LNCAP (cell line): ENCODE results near the gene C9orf50.
A peak's percentile ranks its signal among the peaks of the same experiment; 100 is the strongest.

Experiments
- TF ChIP-seq, protein P1 (sequence below): fragments of 450-650 bp; IDR thresholded peaks from 2 replicates; pipeline ENCODE4 v1.5.1; 2017; ENCODE audit warnings: mild to moderate bottlenecking

The C9orf50 gene

DNA sequence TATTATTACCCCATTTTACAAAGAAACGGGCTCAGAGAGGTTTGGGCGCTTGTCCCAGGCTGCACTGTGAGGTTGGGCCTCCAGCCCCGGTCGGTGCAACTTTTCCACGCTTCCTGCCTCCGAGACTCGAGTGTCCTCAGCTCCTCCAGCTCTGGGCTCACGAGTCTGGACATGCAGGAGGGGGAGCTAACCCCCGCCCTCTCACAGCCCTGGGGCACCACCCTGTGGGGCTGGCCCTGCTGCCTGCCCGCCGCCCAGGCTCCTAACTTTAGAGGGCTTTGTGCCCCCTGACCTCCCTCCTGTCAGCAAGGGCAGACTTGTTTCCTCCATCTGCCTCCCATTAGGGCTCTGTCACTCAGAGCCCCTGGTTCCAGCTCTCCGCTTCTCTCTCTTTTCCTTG is 25.4 kb upstream of the C9orf50 start:
- TF ChIP-seq, protein P1, sequence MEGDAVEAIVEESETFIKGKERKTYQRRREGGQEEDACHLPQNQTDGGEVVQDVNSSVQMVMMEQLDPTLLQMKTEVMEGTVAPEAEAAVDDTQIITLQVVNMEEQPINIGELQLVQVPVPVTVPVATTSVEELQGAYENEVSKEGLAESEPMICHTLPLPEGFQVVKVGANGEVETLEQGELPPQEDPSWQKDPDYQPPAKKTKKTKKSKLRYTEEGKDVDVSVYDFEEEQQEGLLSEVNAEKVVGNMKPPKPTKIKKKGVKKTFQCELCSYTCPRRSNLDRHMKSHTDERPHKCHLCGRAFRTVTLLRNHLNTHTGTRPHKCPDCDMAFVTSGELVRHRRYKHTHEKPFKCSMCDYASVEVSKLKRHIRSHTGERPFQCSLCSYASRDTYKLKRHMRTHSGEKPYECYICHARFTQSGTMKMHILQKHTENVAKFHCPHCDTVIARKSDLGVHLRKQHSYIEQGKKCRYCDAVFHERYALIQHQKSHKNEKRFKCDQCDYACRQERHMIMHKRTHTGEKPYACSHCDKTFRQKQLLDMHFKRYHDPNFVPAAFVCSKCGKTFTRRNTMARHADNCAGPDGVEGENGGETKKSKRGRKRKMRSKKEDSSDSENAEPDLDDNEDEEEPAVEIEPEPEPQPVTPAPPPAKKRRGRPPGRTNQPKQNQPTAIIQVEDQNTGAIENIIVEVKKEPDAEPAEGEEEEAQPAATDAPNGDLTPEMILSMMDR: no peak

DNA sequence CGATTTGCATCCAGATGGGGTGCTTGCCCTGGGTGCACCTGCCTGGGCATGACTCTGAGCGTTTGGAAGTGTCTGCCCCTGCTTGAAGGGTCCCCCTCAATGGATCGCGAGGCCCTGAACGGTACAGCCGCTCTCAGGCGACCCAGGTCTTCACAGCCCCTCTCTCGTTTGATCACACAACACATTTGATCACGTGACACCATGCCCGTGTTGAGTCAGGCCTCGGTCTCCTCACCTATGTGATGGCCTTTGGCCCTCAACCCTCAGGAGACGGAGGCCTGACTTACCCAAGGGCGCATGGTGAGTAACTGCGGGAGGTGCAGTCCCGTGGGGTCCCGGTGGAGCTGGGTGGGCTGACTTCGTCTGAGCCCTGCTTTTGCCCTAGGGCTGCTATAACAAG is 24.0 kb upstream of the C9orf50 start:
- TF ChIP-seq, protein P1: no peak

DNA sequence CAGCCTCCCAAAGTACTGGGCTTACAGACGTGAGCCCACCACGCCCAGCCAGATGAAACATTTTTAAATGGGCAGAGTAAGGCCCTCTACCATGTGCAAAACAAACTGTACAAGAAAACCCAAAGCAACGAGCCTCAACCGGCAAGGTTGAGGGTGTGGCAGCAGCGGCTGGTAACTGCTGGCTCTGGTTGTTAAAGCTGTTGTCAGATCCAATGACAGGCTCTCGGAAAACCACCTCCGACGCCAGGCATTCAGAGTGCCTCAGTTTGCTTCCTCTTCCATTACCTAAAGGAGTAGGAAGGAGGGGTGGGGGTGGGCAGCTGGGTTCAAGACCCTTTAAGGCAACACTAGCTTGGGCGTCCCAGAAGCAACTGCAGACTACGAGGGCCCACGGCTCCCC is 23.5 kb upstream of the C9orf50 start:
- TF ChIP-seq, protein P1: no peak

DNA sequence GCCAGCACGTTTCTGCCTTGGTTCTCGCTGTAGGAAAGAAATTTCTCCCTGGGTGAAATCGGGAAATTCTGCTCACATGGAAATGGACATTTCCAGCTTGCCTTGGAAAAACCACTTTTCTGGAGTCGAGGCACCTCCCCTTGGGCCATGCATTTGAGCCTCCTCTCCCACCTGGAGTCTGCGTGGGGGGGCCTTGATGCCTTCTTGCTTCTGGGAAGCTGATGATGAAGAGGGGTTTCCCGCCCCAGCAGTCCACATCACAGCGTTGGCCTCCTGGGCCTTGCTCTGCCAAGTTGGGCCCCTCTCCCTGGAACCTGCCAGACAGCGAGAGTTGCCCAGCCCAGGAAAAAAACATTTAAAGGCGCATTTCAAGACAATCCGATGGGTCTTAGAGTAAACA is 22.8 kb upstream of the C9orf50 start:
- TF ChIP-seq, protein P1: no peak

DNA sequence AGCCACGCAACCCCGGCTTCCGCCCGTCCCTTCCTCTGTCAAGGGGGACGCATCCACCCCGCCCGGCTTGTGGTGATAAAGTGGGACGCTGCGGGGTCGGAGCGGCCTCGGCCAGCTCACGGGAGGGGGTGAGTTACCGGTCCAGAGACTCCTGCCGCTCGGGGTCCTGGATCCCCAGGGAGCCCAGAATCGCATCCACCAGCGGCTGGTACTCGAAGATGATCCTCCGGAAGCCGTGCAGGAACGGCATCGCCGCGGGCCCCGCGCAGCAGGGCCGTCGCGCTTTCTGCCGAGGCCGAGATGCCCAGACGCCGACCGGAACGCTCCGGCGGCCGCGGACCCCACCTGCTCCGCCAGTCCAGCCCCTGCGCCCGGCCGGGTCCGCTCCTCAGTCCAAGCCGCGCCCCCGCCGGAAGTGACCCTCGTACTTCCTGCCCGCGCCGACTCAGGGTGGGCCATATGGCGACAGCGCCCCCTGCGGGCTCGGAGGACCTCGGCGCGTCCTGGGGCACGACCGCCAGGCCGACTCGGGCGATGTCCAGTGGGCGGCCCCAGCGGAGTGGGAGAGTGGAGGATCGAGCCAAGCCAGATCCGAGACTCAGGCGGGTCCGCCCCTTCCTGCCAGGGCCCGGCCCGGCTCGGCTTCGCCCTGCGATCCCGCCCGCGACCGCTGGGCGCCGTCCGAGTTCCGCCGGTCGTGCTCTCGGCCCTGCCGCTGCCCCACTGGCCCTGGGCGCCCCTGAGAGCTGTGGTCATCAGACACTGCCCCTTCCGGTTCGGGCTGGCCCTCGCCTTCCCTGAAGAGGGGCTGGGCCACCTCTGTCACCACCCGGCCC is 21.1 kb upstream of the C9orf50 start, which contains the start of gene ASB6:
Gene ASB6 (minus strand): TSS at position 402 of the 836 bp plus-strand sequence. CDS start 152 bp downstream, at position 250.
- TF ChIP-seq, protein P1: peak; percentile 100

DNA sequence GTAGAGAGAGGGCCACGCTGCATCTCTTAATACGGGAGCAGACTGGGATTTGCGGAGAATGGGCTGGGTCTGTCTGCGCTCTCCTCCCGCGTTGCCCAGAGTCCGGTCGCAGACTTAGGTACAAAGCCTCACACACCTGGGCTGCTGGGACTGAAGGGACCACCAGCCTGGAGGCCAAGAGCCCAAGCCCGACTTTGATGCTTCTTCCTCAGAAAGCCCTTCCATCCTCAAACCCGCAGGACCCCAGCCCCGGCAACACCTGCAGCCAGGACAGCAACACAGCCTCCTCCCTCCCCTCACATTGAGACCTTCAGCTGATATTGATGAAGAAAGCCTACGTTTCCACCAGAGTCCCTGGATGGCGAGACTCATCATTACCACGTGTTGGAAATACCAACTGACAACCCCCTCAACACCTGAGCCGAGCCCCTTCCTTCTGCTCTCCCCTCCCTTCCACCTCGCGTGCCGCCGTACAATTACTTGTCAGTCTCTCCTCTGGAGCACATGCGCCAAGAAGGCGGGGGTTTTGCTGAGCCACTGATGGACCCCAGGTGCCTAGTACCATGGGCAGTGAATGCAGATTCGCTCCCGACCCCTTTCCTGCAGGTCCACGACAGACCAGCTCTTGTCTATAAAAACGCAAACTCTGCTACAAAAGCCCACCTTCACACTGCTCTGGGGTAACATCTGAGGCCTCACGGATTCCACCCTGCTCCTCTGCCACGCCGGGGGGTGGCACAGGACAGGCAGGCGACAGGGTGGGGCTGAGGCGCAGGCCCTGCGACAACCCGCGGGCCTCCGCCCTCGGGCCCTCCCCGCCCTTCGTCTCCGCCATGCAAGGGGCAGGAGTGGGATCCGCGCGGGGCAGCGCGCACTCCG is 20.2 kb upstream of the C9orf50 start:
- TF ChIP-seq, protein P1: no peak

DNA sequence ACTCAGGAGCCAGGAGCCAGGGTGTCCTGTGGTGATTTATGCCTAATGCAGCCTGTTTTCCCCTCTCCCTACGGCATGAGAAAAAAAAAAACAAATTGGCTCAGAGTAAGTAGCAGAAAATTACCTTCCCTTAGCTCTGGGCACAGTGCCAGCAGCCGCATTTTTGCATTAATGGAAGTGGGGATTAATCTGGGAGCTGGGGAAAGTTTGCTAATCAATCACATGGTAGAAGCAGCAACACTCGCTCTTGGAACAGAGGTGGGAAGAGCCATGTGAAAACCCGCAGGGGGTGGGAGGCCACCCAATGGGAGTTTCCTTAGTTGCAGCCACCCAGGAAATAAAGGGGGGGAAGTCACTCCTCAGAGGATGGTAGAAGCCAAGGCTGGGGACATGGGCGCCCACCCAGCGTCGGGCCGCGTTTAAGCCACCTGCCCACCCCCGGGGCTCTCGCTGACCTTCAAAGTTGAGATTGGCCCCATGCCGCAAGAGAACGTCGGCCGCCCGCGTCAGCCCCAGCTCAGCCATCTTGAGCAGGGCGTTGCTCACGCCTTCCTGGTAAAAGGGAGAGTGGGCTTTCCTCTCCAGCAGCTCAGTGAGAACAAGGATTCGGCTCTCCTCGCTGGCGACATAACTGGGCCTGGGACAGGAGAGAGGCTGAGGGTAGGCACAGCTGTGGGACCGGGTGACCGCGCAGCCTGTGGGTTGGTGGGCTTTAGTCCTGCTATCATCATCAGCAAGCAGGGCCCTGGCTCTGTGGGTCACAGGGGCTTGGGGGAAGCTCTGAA is 19.4 kb upstream of the C9orf50 start:
- TF ChIP-seq, protein P1: no peak
